IgD-negative memory B cell (primary cell): Measurements from ENCODE around the gene SAPCD1. TPM values are rescaled to one million over a fixed set of nuclear protein-coding genes. Genes with fewer than 3 reads are reported as not detected.

Experiments used
- H3K27ac Mint-ChIP-seq, 3 donors: one replicate each; pipeline ENCODE4 v1.8.0; 2020 to 2022; ENCODE audit warnings: mild to moderate bottlenecking in 3 of 3, mixed read lengths in 3 of 3, moderate library complexity in 1 of 3
- H3K27me3 Mint-ChIP-seq: one replicate; pipeline ENCODE4 v1.8.0; 2021; ENCODE audit warnings: mixed read lengths
- H3K36me3 Mint-ChIP-seq: one replicate; pipeline ENCODE4 v1.8.0; 2020; ENCODE audit warnings: mild to moderate bottlenecking, mixed read lengths
- H3K4me1 Mint-ChIP-seq, 3 donors: one replicate each; pipeline ENCODE4 v1.8.0; 2020 to 2022; ENCODE audit warnings: mixed read lengths in 3 of 3, mild to moderate bottlenecking in 1 of 3
- H3K4me3 Mint-ChIP-seq, 4 donors: one replicate each; pipeline ENCODE4 v1.8.0; 2020 to 2022; ENCODE audit warnings: mild to moderate bottlenecking in 4 of 4, mixed read lengths in 4 of 4, moderate library complexity in 3 of 4
- H3K9me3 Mint-ChIP-seq, 3 donors: one replicate each; pipeline ENCODE4 v1.8.0; 2020 to 2021; ENCODE audit warnings: mixed read lengths in 3 of 3, mild to moderate bottlenecking in 1 of 3
- polyA plus RNA-seq: library from polyadenylated mRNA; unstranded; fragments of 300-500 nt; fragmentation: Illumina TruSeq; gene quantifications from one replicate; pipeline ENCODE4 v1.2.3, GENCODE V29; 2021

The SAPCD1 gene
- polyA plus RNA-seq, 1 donor from 2014 or later, result not detected

GRCh38 chr6:31725502-31726350, 36.7 kb upstream of the SAPCD1 start:
- no peaks in the 10 kb centered on the region for H3K27me3 Mint-ChIP-seq
- peak overlapping the region in 1 of 4 donors; percentile 53 for H3K4me3 Mint-ChIP-seq
- no peaks in the 10 kb centered on the region for H3K9me3 Mint-ChIP-seq
- H3K27ac Mint-ChIP-seq, result peak overlapping the region in 2 of 3 donors; percentile 80 to 82
- peaks cover 22% of the 10 kb centered on the region for H3K36me3 Mint-ChIP-seq
- peaks cover 25 to 38% (median 36%) of the 10 kb centered on the region in 3 donors for H3K4me1 Mint-ChIP-seq

- peak overlapping the region; percentile 85 to 96 (median 94) for H3K4me3 Mint-ChIP-seq
- peaks cover 22% of the 10 kb centered on the region for H3K36me3 Mint-ChIP-seq
- H3K27ac Mint-ChIP-seq, result peak overlapping the region; percentile 80 to 95 (median 81)
Observed at GRCh38 chr6:31727034-31727716, 35.3 kb upstream of the SAPCD1 start.

GRCh38 chr6:31727717-31728671, 34.5 kb upstream of the SAPCD1 start:
- H3K27me3 Mint-ChIP-seq, result no peaks in the 10 kb centered on the region
- peaks cover 25 to 39% (median 36%) of the 10 kb centered on the region in 3 donors for H3K4me1 Mint-ChIP-seq
- peak overlapping the region; percentile 93 to 97 (median 95) for H3K4me3 Mint-ChIP-seq

More at GRCh38 chr6:31727034-31727716, 35.3 kb upstream of the SAPCD1 start:
- no peaks in the 10 kb centered on the region for H3K9me3 Mint-ChIP-seq
- H3K4me1 Mint-ChIP-seq, result peaks cover 25 to 38% (median 38%) of the 10 kb centered on the region in 3 donors
- no peaks in the 10 kb centered on the region for H3K27me3 Mint-ChIP-seq

GRCh38 chr6:31728767-31729514, 33.5 kb upstream of the SAPCD1 start, which contains the start of gene DDAH2:
TSS of gene DDAH2 (minus strand) at chr6:31729299. CDS start at chr6:31729161, 138 bp downstream.
- H3K9me3 Mint-ChIP-seq, result no peaks in the 10 kb centered on the region
- H3K36me3 Mint-ChIP-seq, result peaks cover 24% of the 10 kb centered on the region
- peak within 1 kb of the TSS; percentile 94 to 99 (median 97) for H3K4me3 Mint-ChIP-seq

More at GRCh38 chr6:31727717-31728671, 34.5 kb upstream of the SAPCD1 start:
- peaks cover 22% of the 10 kb centered on the region for H3K36me3 Mint-ChIP-seq
- H3K9me3 Mint-ChIP-seq, result no peaks in the 10 kb centered on the region
- H3K27ac Mint-ChIP-seq, result peak overlapping the region; percentile 81 to 97 (median 95)

GRCh38 chr6:31729515-31729978, 32.9 kb upstream of the SAPCD1 start:
- Mint-ChIP-seq H3K4me1 (peaks cover 25 to 47% (median 42%) of the 10 kb centered on the region in 3 donors), H3K9me3 (no peaks in the 10 kb centered on the region)

More at GRCh38 chr6:31728767-31729514, 33.5 kb upstream of the SAPCD1 start, which contains the start of gene DDAH2:
- Mint-ChIP-seq H3K27ac (peak within 1 kb of the TSS; percentile 94 to 97 (median 96)), H3K27me3 (no peaks in the 10 kb centered on the region), H3K4me1 (peaks cover 25 to 45% (median 42%) of the 10 kb centered on the region in 3 donors)

GRCh38 chr6:31729979-31730630, 32.4 kb upstream of the SAPCD1 start:
- H3K4me1 Mint-ChIP-seq, result peaks cover 25 to 47% (median 42%) of the 10 kb centered on the region in 3 donors
- H3K9me3 Mint-ChIP-seq, result no peaks in the 10 kb centered on the region

More at GRCh38 chr6:31729515-31729978, 32.9 kb upstream of the SAPCD1 start:
- Mint-ChIP-seq H3K27me3 (no peaks in the 10 kb centered on the region), H3K36me3 (peaks cover 21% of the 10 kb centered on the region), H3K27ac (peak overlapping the region; percentile 94 to 97 (median 96)), H3K4me3 (peak overlapping the region; percentile 94 to 99 (median 97))

GRCh38 chr6:31730631-31731086, 31.8 kb upstream of the SAPCD1 start:
- H3K4me1 Mint-ChIP-seq, result peaks cover 23 to 47% (median 42%) of the 10 kb centered on the region in 3 donors

More at GRCh38 chr6:31729979-31730630, 32.4 kb upstream of the SAPCD1 start:
- H3K36me3 Mint-ChIP-seq, result peaks cover 20% of the 10 kb centered on the region
- H3K27ac Mint-ChIP-seq, result peak overlapping the region; percentile 94 to 97 (median 96)
- H3K27me3 Mint-ChIP-seq, result no peaks in the 10 kb centered on the region
- peak overlapping the region; percentile 94 to 99 (median 97) for H3K4me3 Mint-ChIP-seq

GRCh38 chr6:31732029-31732428, 30.4 kb upstream of the SAPCD1 start:
- no peaks in the 10 kb centered on the region for H3K9me3 Mint-ChIP-seq

More at GRCh38 chr6:31730631-31731086, 31.8 kb upstream of the SAPCD1 start:
- Mint-ChIP-seq H3K4me3 (peak overlapping the region; percentile 94 to 99 (median 97)), H3K36me3 (peaks cover 20% of the 10 kb centered on the region), H3K27me3 (no peaks in the 10 kb centered on the region), H3K27ac (peak overlapping the region; percentile 94 to 97 (median 96)), H3K9me3 (no peaks in the 10 kb centered on the region)

GRCh38 chr6:31733734-31734133, 28.7 kb upstream of the SAPCD1 start:
- peaks cover 25 to 40% (median 40%) of the 10 kb centered on the region in 3 donors for H3K4me1 Mint-ChIP-seq
- H3K27ac Mint-ChIP-seq, result peak overlapping the region in 2 of 3 donors; percentile 76 to 93
- peak overlapping the region; percentile 65 to 98 (median 95) for H3K4me3 Mint-ChIP-seq
- no peaks in the 10 kb centered on the region for H3K9me3 Mint-ChIP-seq
- no peaks in the 10 kb centered on the region for H3K27me3 Mint-ChIP-seq
- H3K36me3 Mint-ChIP-seq, result peaks cover 5% of the 10 kb centered on the region

More at GRCh38 chr6:31732029-31732428, 30.4 kb upstream of the SAPCD1 start:
- Mint-ChIP-seq H3K4me3 (peak overlapping the region in 2 of 4 donors; percentile 54 to 97), H3K27me3 (no peaks in the 10 kb centered on the region), H3K27ac (peak overlapping the region in 1 of 3 donors; percentile 54), H3K36me3 (peaks cover 10% of the 10 kb centered on the region), H3K4me1 (peaks cover 18 to 40% (median 35%) of the 10 kb centered on the region in 3 donors)

GRCh38 chr6:31734247-31734820, 28.1 kb upstream of the SAPCD1 start:
- Mint-ChIP-seq H3K27ac (peak overlapping the region; percentile 93 to 98 (median 95)), H3K27me3 (no peaks in the 10 kb centered on the region), H3K9me3 (no peaks in the 10 kb centered on the region), H3K36me3 (peaks cover 5% of the 10 kb centered on the region), H3K4me1 (peaks cover 26 to 43% (median 42%) of the 10 kb centered on the region in 3 donors), H3K4me3 (peak overlapping the region; percentile 93 to 99 (median 98))

GRCh38 chr6:31734821-31735406, 27.5 kb upstream of the SAPCD1 start:
- no peaks in the 10 kb centered on the region for H3K27me3 Mint-ChIP-seq
- no peaks in the 10 kb centered on the region for H3K9me3 Mint-ChIP-seq
- peak overlapping the region; percentile 93 to 99 (median 98) for H3K4me3 Mint-ChIP-seq
- H3K4me1 Mint-ChIP-seq, result peaks cover 31 to 46% (median 43%) of the 10 kb centered on the region in 3 donors
- H3K36me3 Mint-ChIP-seq, result peaks cover 5% of the 10 kb centered on the region
- H3K27ac Mint-ChIP-seq, result peak overlapping the region; percentile 93 to 98 (median 95)
